GM11168 (cell line): ENCODE measurements around the gene ARMC2.
"Not testable (repeated sequence)": the region's sequence is repeated elsewhere in the genome, so short reads cannot be mapped to it uniquely, and the experiment has no call there.

Source experiments
- in situ Hi-C: fragments of 300-500 bp; cut with MboI; formaldehyde crosslinking; loops from one replicate; pipeline ENCODE4 v1.12.0; 2022; ENCODE audit warnings: low sequenced_read_pairs; ENCODE audit not compliant: unreplicated experiment

Gene ARMC2

DNA sequence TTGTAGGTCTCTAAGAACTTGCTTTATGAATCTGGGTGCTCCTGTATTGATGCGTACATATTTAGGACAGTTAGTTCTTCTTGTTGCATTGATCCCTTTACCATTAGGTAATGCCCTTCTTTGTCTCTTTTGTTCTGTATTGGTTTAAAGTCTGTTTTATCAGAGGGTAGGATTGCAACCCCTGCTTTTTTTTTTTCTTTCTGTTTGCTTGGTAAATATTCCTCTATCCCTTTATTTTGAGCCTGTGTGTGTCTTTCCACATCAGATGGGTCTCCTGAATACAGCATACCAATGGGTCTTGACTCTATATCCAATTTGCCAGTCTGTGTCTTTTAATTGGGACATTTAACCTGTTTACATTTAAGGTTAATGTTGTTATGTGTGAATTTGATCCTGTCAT lies 130.4 kb downstream of the ARMC2 start:
- in situ Hi-C loops, result not testable (repeated sequence)

GRCh38 chr6:108982154-108983113 lies 134.2 kb downstream of the ARMC2 start:
- in situ Hi-C loops, result no loop called here

GRCh38 chr6:108983151-108983550 lies 134.9 kb downstream of the ARMC2 start:
- in situ Hi-C loops, result no loop called here

GRCh38 chr6:108985301-108985700 lies 137.1 kb downstream of the ARMC2 start:
- in situ Hi-C loops, result no loop called here

DNA sequence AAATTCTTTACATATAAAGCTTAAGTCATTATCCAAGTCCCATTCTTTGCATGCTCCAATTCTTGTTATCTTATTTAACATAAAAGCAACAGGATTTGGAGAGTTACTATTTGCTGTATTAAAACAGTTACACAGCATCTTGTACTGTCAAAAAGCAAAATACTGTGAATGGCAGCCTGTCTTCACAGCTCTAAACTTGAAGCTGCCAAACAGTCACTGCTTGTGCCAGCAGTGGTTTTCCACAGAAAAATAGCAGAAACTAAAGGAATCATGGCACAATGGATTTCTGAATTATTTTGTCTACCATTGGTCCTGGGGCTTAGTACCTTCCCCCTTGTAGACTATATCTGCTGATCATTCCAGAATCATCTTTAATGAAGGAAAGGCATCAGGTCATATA lies 138.9 kb downstream of the ARMC2 start:
- in situ Hi-C loops, result no loop called here

- in situ Hi-C loops, result no loop called here
Observed at GRCh38 chr6:108988296-108988695, 140.1 kb downstream of the ARMC2 start.

DNA sequence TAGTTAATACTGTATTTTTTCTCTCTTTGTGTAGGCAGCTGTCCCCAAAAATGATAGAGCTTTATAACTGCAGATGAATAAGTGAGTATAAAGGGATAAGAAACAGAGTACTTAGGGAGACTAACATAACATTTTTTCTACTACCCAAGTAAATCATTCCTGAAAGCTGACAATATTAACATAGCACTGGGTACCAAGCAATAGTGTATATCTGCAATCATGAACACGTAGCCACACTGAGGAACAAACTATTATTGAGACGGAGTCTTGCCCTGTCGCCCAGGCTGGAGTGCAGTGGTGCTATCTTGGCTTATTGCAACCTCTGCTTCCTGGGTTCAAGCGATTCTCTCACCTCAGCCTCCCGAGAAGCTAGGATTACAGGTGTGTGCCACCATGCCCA lies 140.5 kb downstream of the ARMC2 start:
- in situ Hi-C loops, result no loop called here

- in situ Hi-C loops, result no loop called here
Observed at GRCh38 chr6:108989700-108990099, 141.5 kb downstream of the ARMC2 start.

GRCh38 chr6:108993876-108994275 lies 145.7 kb downstream of the ARMC2 start:
- in situ Hi-C loops, result no loop called here

DNA sequence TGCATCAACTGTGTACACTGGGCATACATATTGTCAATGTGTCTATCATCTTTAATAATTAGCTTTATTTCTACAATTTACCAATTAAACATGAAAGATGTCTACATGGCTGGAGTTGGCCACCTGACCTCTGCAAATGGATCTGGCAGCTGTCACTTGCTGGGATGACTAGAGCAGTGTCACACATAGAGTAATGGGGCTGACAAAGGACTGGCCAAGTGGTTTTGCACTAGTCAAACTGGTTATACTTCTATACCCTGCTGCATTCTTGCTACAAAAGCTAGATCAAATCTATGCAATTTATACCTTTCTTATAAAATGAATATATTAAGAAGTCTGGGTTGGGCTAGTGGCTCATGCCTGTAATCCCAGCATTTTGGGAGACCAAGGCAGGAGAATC lies 147.1 kb downstream of the ARMC2 start:
- in situ Hi-C loops, result no loop called here

DNA sequence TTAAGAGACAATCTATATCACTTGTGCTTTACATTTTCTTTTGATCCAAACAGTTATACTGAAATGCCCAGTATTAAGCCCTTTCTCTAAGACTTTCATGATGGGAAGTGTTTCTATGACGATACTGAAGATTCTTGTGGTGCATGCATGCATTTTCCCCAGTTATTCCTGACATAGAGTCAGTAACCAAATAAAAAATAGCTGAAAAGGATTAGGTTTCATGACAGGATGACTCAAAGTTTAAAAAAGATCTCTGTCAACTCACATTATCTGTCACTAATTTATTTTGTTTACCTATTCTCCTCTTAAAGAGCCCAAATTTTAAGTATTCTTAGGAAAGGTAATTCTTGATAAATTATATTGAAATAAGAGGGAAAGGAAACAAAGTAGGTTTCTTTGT lies 148.0 kb downstream of the ARMC2 start:
- in situ Hi-C loops, result no loop called here

GRCh38 chr6:108998485-108998884 lies 150.3 kb downstream of the ARMC2 start:
- in situ Hi-C loops, result no loop called here

GRCh38 chr6:108999428-108999827 lies 151.2 kb downstream of the ARMC2 start:
- in situ Hi-C loops, result no loop called here

DNA sequence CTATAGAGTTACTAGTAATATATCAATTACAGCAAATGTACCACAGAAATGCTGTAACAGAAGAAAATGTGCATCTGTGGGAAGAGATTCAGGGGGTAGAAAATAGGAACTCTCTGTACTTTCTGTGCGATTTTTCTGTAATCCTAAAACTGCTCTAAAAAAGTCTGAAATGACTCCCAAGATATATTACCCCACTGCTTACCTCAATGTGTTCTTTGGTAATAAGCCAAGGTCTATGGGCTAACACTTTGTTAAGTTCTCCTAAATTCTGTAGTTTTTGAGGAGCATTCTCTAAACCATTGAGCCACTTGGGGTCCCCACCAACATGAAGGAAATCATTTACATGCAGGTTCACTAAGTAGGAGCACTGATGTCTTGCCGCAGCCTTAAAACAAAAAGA lies 152.1 kb downstream of the ARMC2 start:
- in situ Hi-C loops, result no loop called here

- in situ Hi-C loops, result no loop called here
Observed at GRCh38 chr6:109001291-109001894, 153.2 kb downstream of the ARMC2 start.

DNA sequence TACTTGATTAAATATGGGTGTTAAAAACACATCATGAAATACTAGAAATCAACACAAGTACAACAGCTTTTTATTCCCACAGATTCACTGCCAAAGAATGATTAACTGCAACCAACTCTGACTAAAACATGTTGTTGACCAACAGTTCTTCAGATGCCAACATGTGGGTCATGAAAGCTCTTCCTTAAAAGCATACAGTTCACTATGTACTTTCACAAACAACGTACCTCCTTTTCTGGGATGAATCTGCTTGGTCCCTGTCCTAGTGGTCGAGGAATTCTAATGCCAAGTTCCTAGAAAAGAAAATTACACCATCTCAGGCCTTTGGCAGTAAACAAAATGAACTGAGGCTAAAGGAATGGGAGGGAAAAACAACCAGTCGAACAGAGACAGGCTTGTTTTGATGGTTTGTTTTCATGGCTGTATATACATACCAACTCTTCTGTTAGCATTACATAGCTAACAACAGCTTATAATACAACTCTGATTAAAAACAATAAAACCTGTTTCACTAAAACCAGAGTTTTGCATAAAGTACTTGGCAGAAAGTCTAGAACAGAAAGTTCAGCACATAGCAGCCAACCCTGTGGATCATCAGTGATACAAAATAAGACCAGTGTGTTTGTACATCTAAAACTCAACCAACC lies 154.0 kb downstream of the ARMC2 start:
- in situ Hi-C loops, result no loop called here

- in situ Hi-C loops, result no loop called here
Observed at GRCh38 chr6:109002882-109003281, 154.7 kb downstream of the ARMC2 start.

DNA sequence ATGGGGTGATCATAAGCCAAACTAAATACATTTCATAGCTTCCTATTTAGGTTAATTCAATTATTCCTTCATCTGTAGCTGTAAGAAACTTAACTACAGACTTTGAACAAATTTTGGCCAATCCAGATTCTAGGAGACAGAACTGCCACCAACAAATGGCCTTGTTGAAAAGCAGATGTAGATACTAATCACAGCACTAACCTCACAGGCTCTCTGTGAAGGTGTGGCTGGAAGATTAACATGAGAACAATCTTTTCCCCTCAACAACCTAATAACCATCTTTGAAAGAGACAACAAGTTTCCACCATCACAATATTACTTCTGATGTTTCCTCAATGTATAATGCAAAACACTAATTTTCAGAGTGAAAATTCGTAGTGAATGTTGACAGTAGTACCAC lies 158.6 kb downstream of the ARMC2 start:
- in situ Hi-C loops, result no loop called here

DNA sequence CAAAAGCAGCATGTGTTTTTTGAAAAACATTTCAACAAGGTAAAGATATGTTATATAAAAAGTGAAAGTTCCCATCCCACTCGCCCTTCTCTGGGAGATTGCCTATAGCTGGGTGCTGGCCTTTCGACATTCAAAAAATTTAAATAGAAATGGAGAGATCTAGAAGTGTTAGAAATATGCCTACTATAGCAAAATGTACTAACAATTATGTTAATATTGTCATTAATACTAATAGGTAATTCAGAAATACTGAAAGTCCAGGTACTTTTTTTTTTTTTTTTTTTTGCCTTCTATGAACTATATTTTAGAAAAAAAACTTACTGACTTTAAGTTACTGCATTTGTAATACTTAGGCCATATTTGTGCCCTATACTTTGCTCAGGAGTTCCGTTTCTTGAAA lies 159.3 kb downstream of the ARMC2 start:
- in situ Hi-C loops, result no loop called here

DNA sequence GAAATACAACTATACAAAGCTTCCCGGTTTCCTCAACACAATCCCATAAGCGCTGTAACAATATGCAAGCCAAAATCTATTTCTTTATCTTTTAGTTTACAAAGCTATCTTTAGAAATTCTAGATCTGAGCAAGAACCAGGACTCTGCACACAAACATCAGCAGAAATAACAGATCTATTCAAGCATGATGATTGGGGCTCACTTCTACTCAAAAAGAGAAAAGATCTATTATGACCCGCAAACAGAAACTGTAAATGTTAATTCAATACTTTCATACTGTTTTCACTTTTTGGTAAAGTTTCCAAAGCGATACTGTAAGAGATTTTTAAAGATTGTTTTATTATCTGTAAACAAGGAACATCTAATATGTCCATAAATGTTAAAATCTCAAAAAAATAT lies 159.8 kb downstream of the ARMC2 start:
- in situ Hi-C loops, result no loop called here

DNA sequence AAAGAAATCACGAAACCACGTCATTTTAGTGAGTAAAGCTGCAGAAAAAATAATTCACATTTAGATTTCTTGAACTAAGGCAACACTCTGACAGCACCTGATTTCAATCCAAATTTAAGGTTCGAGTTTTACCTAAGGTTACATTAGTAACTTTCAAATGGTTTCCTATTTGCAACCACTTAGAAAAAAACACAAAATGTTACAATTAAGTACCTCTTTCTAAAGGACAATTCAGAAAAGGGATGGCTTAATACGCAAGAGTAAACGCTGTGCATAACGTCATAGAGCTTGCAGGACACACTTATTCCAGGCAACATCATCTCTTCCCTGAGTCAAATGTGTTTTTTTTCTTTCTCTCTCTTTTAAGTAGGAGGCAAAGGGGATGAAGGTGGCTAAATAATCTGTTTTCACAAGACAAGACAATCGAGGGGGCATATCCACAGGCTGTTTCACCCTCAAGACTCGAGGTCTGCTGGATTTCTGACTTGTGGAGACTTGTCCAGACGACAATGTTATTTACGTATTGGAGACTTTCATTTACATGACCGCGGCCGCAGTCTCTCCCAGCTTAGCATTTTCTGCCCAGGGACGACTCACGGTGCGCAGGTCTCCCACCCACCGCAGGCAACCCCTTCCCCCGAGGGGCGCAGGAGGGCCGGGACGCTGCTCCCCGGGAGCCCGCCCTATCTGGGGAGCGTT lies 160.5 kb downstream of the ARMC2 start:
- in situ Hi-C loops, result no loop called here
